IMR-90 (cell line): ENCODE results near the gene ATG4A. TPM values are rescaled to one million over a fixed set of nuclear protein-coding genes. Genes with fewer than 3 reads are reported as not detected.

Experiments used
- ATAC-seq: fragments of 200-7000 bp; cut with Tn5 transposase; 2 replicates; pipeline ENCODE4 v1.9.1; 2020; ENCODE audit warnings: low read depth, mild to moderate bottlenecking, moderate library complexity
- BruUV-seq: library from RNA; stranded (reverse); fragments of 400-500 nt; replicated peaks from 2 replicates; lab custom pipeline; 2021; lab: Mats Ljungman, UMichigan
- CTCF ChIA-PET: fragments of 300-600 bp; formaldehyde crosslinking; extraction: SDS; loops from one replicate; lab custom pipeline; 2021; ENCODE audit warnings: antibody characterized with exemption; lab: Yijun Ruan, JAX
- POLR2A ChIA-PET: fragments of 300-600 bp; sonication (Branson Sonifier 250); formaldehyde crosslinking; loops from one replicate; lab custom pipeline; 2022; ENCODE audit warnings: antibody characterized with exemption; ENCODE audit not compliant: unreplicated experiment; lab: Charles Lee
- DNase-seq: peaks from one replicate; pipeline ENCODE4 v3.0.0; 2013
- H2AFZ ChIP-seq: replicated peaks from 2 replicates; pipeline ENCODE3; 2013; ENCODE audit warnings: low read length, mild to moderate bottlenecking; ENCODE audit not compliant: poor library complexity
- H2AK5ac ChIP-seq: 2 replicates; pipeline ENCODE4 v1.6.1; 2013; ENCODE audit warnings: low read depth, low read length, inconsistent platforms
- H2AK9ac ChIP-seq: replicated peaks from 2 replicates; pipeline ENCODE3; 2013; ENCODE audit warnings: mild to moderate bottlenecking, low read depth, low read length, moderate library complexity; ENCODE audit not compliant: poor library complexity
- H2BK120ac ChIP-seq: 2 replicates; pipeline ENCODE4 v1.6.1; 2013; ENCODE audit warnings: low read depth, low read length, inconsistent platforms
- H2BK15ac ChIP-seq: 3 replicates; pipeline ENCODE4 v1.6.1; 2013; ENCODE audit warnings: low read depth, low read length, inconsistent platforms
- H2BK20ac ChIP-seq: 2 replicates; pipeline ENCODE4 v1.6.1; 2013; ENCODE audit warnings: low read depth, mild to moderate bottlenecking, inconsistent platforms, low read length, moderate library complexity
- H2BK5ac ChIP-seq: 2 replicates; pipeline ENCODE4 v1.6.1; 2013; ENCODE audit warnings: mild to moderate bottlenecking, low read depth, low read length, inconsistent platforms; ENCODE audit not compliant: poor library complexity, severe bottlenecking
- H3K14ac ChIP-seq: replicated peaks from 2 replicates; pipeline ENCODE4 v1.6.1; 2013; ENCODE audit warnings: low read depth, low read length, inconsistent platforms
- H3K18ac ChIP-seq: 2 replicates; pipeline ENCODE4 v1.6.1; 2013; ENCODE audit warnings: low read depth, low read length, control low read depth
- H3K23ac ChIP-seq: 2 replicates; pipeline ENCODE4 v1.6.1; 2013; ENCODE audit warnings: low read depth, low read length, inconsistent platforms
- H3K27ac ChIP-seq: 2 replicates; pipeline ENCODE4 v1.5.1; 2013; ENCODE audit warnings: mild to moderate bottlenecking, control low read depth, low read length; ENCODE audit not compliant: insufficient read depth
- H3K27me3 ChIP-seq: 2 replicates; pipeline ENCODE4 v1.6.1; 2013; ENCODE audit warnings: low read length; ENCODE audit not compliant: control insufficient read depth, insufficient read depth
- H3K36me3 ChIP-seq: 2 replicates; pipeline ENCODE4 v1.6.1; 2013; ENCODE audit warnings: low read length, mixed read lengths; ENCODE audit not compliant: control insufficient read depth, insufficient read depth
- H3K4ac ChIP-seq: 2 replicates; pipeline ENCODE4 v1.6.1; 2013; ENCODE audit warnings: low read depth, low read length, inconsistent platforms
- H3K4me1 ChIP-seq: 2 replicates; pipeline ENCODE4 v1.6.1; 2013; ENCODE audit warnings: low read length, mixed read lengths; ENCODE audit not compliant: control insufficient read depth, insufficient read depth
- H3K4me2 ChIP-seq: 2 replicates; pipeline ENCODE4 v1.6.1; 2013; ENCODE audit warnings: low read depth, mild to moderate bottlenecking, control low read depth, low read length, moderate library complexity
- H3K4me3 ChIP-seq: 2 replicates; pipeline ENCODE4 v1.5.1; 2013; ENCODE audit warnings: low read depth, mild to moderate bottlenecking, control low read depth, low read length, moderate library complexity; ENCODE audit not compliant: insufficient read depth
- H3K56ac ChIP-seq: 2 replicates; pipeline ENCODE4 v1.6.1; 2013; ENCODE audit warnings: low read length, inconsistent platforms; ENCODE audit not compliant: insufficient read depth; ENCODE audit errors: extremely low read depth
- H3K79me1 ChIP-seq, 2 experiments: 2 replicates each; pipeline ENCODE4 v1.6.1; 2013; ENCODE audit warnings: low read length in 2 of 2, inconsistent platforms in 1 of 2, low read depth in 1 of 2
- H3K9ac ChIP-seq: 2 replicates; pipeline ENCODE4 v1.6.1; 2013; ENCODE audit warnings: low read depth, low read length, control low read depth
- H3K9me1 ChIP-seq: 2 replicates; pipeline ENCODE4 v1.6.1; 2013; ENCODE audit warnings: low read length, inconsistent platforms; ENCODE audit not compliant: insufficient read depth
- H3K9me3 ChIP-seq: 2 replicates; pipeline ENCODE4 v1.6.1; 2013; ENCODE audit warnings: low read length; ENCODE audit not compliant: control insufficient read depth, insufficient read depth
- H4K20me1 ChIP-seq: 2 replicates; pipeline ENCODE4 v1.6.1; 2013; ENCODE audit warnings: low read length, inconsistent platforms; ENCODE audit not compliant: insufficient read depth
- H4K5ac ChIP-seq: 2 replicates; pipeline ENCODE4 v1.6.1; 2013; ENCODE audit warnings: mild to moderate bottlenecking, low read depth, low read length, control low read depth
- H4K8ac ChIP-seq, 2 experiments: 2 replicates each; pipeline ENCODE4 v1.6.1; 2013; ENCODE audit warnings: low read depth in 2 of 2, low read length in 2 of 2, control low read depth in 1 of 2, inconsistent platforms in 1 of 2
- H4K91ac ChIP-seq: 2 replicates; pipeline ENCODE4 v1.6.1; 2013; ENCODE audit warnings: low read depth, low read length, inconsistent platforms; ENCODE audit not compliant: insufficient read depth
- BHLHE40 ChIP-seq: fragments of 150-350 bp; IDR thresholded peaks from 2 replicates; pipeline ENCODE4 v1.6.1; 2016; ENCODE audit warnings: mild to moderate bottlenecking, low read depth, low read length
- CEBPB ChIP-seq: IDR thresholded peaks from 2 replicates; pipeline ENCODE4 v1.6.1; 2012; ENCODE audit warnings: low read depth, low read length, improper control_type of control experiment
- CHD1 ChIP-seq: IDR thresholded peaks from 2 replicates; pipeline ENCODE4 v1.6.1; 2012; ENCODE audit warnings: low read depth, low read length, improper control_type of control experiment
- CTCF ChIP-seq: conservative IDR thresholded peaks from 2 replicates; pipeline ENCODE4 v1.5.1; 2012; ENCODE audit warnings: mild to moderate bottlenecking, low read depth, low read length, improper control_type of control experiment
- ELK1 ChIP-seq: fragments of 150-350 bp; IDR thresholded peaks from 2 replicates; pipeline ENCODE4 v1.6.1; 2016; ENCODE audit warnings: low read depth, mild to moderate bottlenecking, low read length, moderate library complexity, borderline replicate concordance
- FOS ChIP-seq: fragments of 150-350 bp; IDR thresholded peaks from 2 replicates; pipeline ENCODE4 v1.6.1; 2016; ENCODE audit warnings: low read depth, low read length
- MAFK ChIP-seq: IDR thresholded peaks from 2 replicates; pipeline ENCODE4 v1.6.1; 2012; ENCODE audit warnings: low read depth, low read length, improper control_type of control experiment
- MAZ ChIP-seq: IDR thresholded peaks from 2 replicates; pipeline ENCODE4 v1.6.1; 2012; ENCODE audit warnings: low read depth, mild to moderate bottlenecking, low read length, improper control_type of control experiment, moderate library complexity, borderline replicate concordance
- MXI1 ChIP-seq: IDR thresholded peaks from 2 replicates; pipeline ENCODE4 v1.6.1; 2012; ENCODE audit warnings: low read depth, mild to moderate bottlenecking, low read length, moderate library complexity, borderline replicate concordance
- NFE2L2 ChIP-seq: fragments of 150-350 bp; IDR thresholded peaks from 2 replicates; pipeline ENCODE4 v1.6.1; 2016; ENCODE audit warnings: low read depth, mild to moderate bottlenecking, low read length
- POLR2A ChIP-seq: IDR thresholded peaks from 2 replicates; pipeline ENCODE4 v1.6.1; 2012; ENCODE audit warnings: mild to moderate bottlenecking, low read depth, low read length
- RAD21 ChIP-seq: IDR thresholded peaks from 2 replicates; pipeline ENCODE4 v1.6.1; 2012; ENCODE audit warnings: low read length, improper control_type of control experiment
- RCOR1 ChIP-seq: IDR thresholded peaks from 2 replicates; pipeline ENCODE4 v1.6.1; 2012; ENCODE audit warnings: mild to moderate bottlenecking, low read length, improper control_type of control experiment; ENCODE audit not compliant: insufficient replicate concordance
- RFX5 ChIP-seq: IDR thresholded peaks from 2 replicates; pipeline ENCODE4 v1.8.0; 2012; ENCODE audit warnings: low read depth, mild to moderate bottlenecking, low read length, moderate library complexity
- SMC3 ChIP-seq: fragments of 150-350 bp; IDR thresholded peaks from 2 replicates; pipeline ENCODE4 v1.6.1; 2016; ENCODE audit warnings: low read depth, mild to moderate bottlenecking, antibody characterized with exemption, low read length, moderate library complexity
- USF2 ChIP-seq: fragments of 150-350 bp; IDR thresholded peaks from 2 replicates; pipeline ENCODE4 v1.6.1; 2017; ENCODE audit warnings: mild to moderate bottlenecking, antibody characterized with exemption, low read length, low read depth
- WGBS, 2 experiments: methylation state at CpG; one replicate each; pipeline versions ENCODE4 v1.1.5 to v1.1.7; 2013; ENCODE audit warnings: missing lambda C conversion rate in 2 of 2; ENCODE audit not compliant: insufficient read length in 1 of 2; ENCODE audit errors: extremely low coverage in 2 of 2; 5-methylcytosine and 5-hydroxymethylcytosine counted together
- dilution Hi-C: fragments of 300-500 bp; cut with HindIII; formaldehyde crosslinking; loops from one replicate; pipeline ENCODE4 v1.14.3; 2018; ENCODE audit warnings: low sequenced_read_pairs; ENCODE audit not compliant: unreplicated experiment
- in situ Hi-C: fragments of 300-500 bp; cut with MboI; formaldehyde crosslinking; loops from 3 replicates; pipeline ENCODE4 v1.14.3; 2019; ENCODE audit warnings: low sequenced_read_pairs, inconsistent platforms, mixed read lengths
- intact Hi-C: fragments of 100-400 bp; cut with micrococcal nuclease; formaldehyde crosslinking; loops from 2 replicates; pipeline ENCODE4 v1.10.0; 2022
- polyA plus RNA-seq, 3 experiments: library from polyadenylated mRNA; depleted of rRNA; stranded (reverse); fragments of >200 nt; gene quantifications; 2 replicates each; pipeline ENCODE4 v1.2.3, GENCODE V29; 2012; ENCODE audit warnings: low replicate concordance in 1 of 3
- total RNA-seq: library from RNA; depleted of rRNA; stranded (reverse); fragments of >200 nt; gene quantifications from 2 replicates; pipeline ENCODE4 v1.2.3, GENCODE V29; 2012

Gene ATG4A
- total and polyA plus RNA-seq, 2 of the 4 experiments (the other 2 are of a cell fraction) = 8.2 to 14.7 TPM

- H4K20me1 ChIP-seq = no peaks in the 10 kb centered on the region
- dilution Hi-C loops (no loop called here), intact Hi-C loops (no loop called here), in situ Hi-C loops (no loop called here)
- no peaks in the 10 kb centered on the region for H3K79me1 ChIP-seq
- POLR2A ChIA-PET = no interaction called here
- no peaks in the 10 kb centered on the region for H3K36me3 ChIP-seq
- H4K91ac ChIP-seq = no peak overlapping the region
- no peak overlapping the region for H4K5ac ChIP-seq
- ATAC-seq (no peak), DNase-seq (no peak)
- no peak overlapping the region for H2AFZ ChIP-seq
- H2BK20ac ChIP-seq = no peak overlapping the region
- no peaks in the 10 kb centered on the region for H3K9me1 ChIP-seq
- no peak overlapping the region for H2BK5ac ChIP-seq
- peaks cover 12% of the 10 kb centered on the region for H3K27me3 ChIP-seq
- no peak overlapping the region for H3K4me3 ChIP-seq
- H3K4me2 ChIP-seq = no peak overlapping the region
- CTCF ChIA-PET = no interaction called here
- no peak overlapping the region for H2BK120ac ChIP-seq
- H2AK5ac ChIP-seq = no peak overlapping the region
- no TSS peak for BruUV-seq
- H4K8ac ChIP-seq = no peak overlapping the region
- H3K14ac ChIP-seq = no peak overlapping the region
- H3K27ac ChIP-seq = no peak overlapping the region
- H2AK9ac ChIP-seq = no peak overlapping the region
- H3K18ac ChIP-seq = no peak overlapping the region
- H3K4me1 ChIP-seq = no peaks in the 10 kb centered on the region
- H3K56ac ChIP-seq = no peak overlapping the region
- H3K9me3 ChIP-seq = no peaks in the 10 kb centered on the region
- TF ChIP-seq RAD21 = no peak
- no peak for TF ChIP-seq NFE2L2
- TF ChIP-seq MAZ = no peak
- no peak for TF ChIP-seq SMC3
- TF ChIP-seq CTCF = no peak
- no peak for TF ChIP-seq CHD1
- TF ChIP-seq FOS = no peak
- TF ChIP-seq MAFK = no peak
- TF ChIP-seq RCOR1 = no peak
- TF ChIP-seq RFX5 = no peak
- TF ChIP-seq USF2 = no peak
- no peak for TF ChIP-seq ELK1
- no peak for TF ChIP-seq CEBPB
- TF ChIP-seq BHLHE40 = no peak
- no peak for TF ChIP-seq POLR2A
- no peak for TF ChIP-seq MXI1
- no peak overlapping the region for H3K23ac ChIP-seq
- H3K9ac ChIP-seq = no peak overlapping the region
- H2BK15ac ChIP-seq = no peak overlapping the region
- no peak overlapping the region for H3K4ac ChIP-seq
- WGBS, 2 experiments = no CpG with 5 or more reads among the region's 1 CpG
These were observed 41.9 kb upstream of the ATG4A start for GRCh38 chrX:108049649-108050048.
